SH-SY5Y (cell line): Measurements from ENCODE around the gene GIGYF1.

Experiments
- GATA2 ChIP-seq: IDR thresholded peaks from 2 replicates; pipeline ENCODE4 v1.6.1; 2011; ENCODE audit warnings: mild to moderate bottlenecking, low read depth, low read length
- GATA3 ChIP-seq: IDR thresholded peaks from 2 replicates; pipeline ENCODE4 v1.6.1; 2011; ENCODE audit warnings: low read depth, mild to moderate bottlenecking, low read length, moderate library complexity

GRCh38 chr7:100706672-100707311, 12.7 kb upstream of the GIGYF1 start:
- no peak for TF ChIP-seq GATA3
- no peak for TF ChIP-seq GATA2
